Measurements from ENCODE around the gene SMIM17. TPM values are rescaled to one million over a fixed set of nuclear protein-coding genes. Genes with fewer than 3 reads are reported as not detected.

Gene SMIM17
- total RNA-seq, 4 donors from 2014 or later, result 1.8 TPM; not detected in 3

GRCh38 chr19:56654151-56654550 lies 11.2 kb downstream of the SMIM17 start:
- peaks cover 9% of the 10 kb centered on the region for H3K9me3 ChIP-seq
- no peaks in the 10 kb centered on the region for H3K36me3 ChIP-seq
- H3K27ac ChIP-seq, result no peak overlapping the region
- no peak for TF ChIP-seq EP300 (IDR thresholded peaks at IDR 0.05)
- TF ChIP-seq POLR2A (IDR thresholded peaks at IDR 0.05), result no peak
- H3K27me3 ChIP-seq, result no peaks in the 10 kb centered on the region
- no peak overlapping the region for H3K4me3 ChIP-seq
- DNase-seq (ENCODE audit: low spot score in 2 of 2), result peak in 1 of 2 donors; percentile 20
- 71% methylated on average over 3 of the region's 3 CpGs for WGBS
- H3K4me1 ChIP-seq, result no peaks in the 10 kb centered on the region

GRCh38 chr19:56660381-56661107 lies 17.6 kb downstream of the SMIM17 start:
- Histone ChIP-seq H3K27me3 (no peaks in the 10 kb centered on the region), H3K9me3 (peaks cover 13% of the 10 kb centered on the region), H3K4me3 (no peak overlapping the region), H3K27ac (no peak overlapping the region), H3K36me3 (peaks cover 18% of the 10 kb centered on the region), H3K4me1 (no peaks in the 10 kb centered on the region)
- no peak for DNase-seq (ENCODE audit: low spot score in 2 of 2)
- 12% methylated on average over 24 of the region's 32 CpGs for WGBS
- TF ChIP-seq POLR2A (IDR thresholded peaks at IDR 0.05) (no peak), POLR2AphosphoS5 (IDR thresholded peaks at IDR 0.05) (no peak), EP300 (IDR thresholded peaks at IDR 0.05) (no peak), CTCF (IDR thresholded peaks at IDR 0.05) (no peak)

DNA sequence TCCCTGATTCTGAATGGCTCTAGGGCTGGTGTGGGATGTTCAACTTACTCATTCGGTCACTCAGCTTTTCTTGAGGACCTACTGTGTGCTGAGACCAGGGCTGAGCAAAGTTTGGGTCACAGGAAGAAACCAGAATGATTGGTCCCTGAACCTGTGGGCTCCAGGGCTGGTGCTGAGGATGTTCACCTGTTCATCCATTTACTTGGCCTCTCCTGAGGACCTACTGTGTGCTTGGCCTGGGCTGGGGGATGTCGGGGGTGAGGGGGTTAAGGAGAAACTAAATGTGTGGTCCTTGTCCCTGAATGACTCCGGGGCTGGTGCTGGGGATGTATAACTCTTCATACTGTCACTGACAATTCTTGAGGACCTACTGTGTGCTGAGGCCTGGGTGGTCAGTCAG lies 18.3 kb downstream of the SMIM17 start:
- TF ChIP-seq POLR2AphosphoS5 (IDR thresholded peaks at IDR 0.05), result no peak
- no peak for TF ChIP-seq CTCF (IDR thresholded peaks at IDR 0.05)
- TF ChIP-seq EP300 (IDR thresholded peaks at IDR 0.05), result no peak
- TF ChIP-seq POLR2A (IDR thresholded peaks at IDR 0.05), result no peak
- WGBS, result 100% methylated on average over 2 of the region's 3 CpGs
- Histone ChIP-seq H3K4me3 (no peak overlapping the region), H3K9me3 (peaks cover 13% of the 10 kb centered on the region), H3K27ac (no peak overlapping the region), H3K36me3 (peaks cover 18% of the 10 kb centered on the region), H3K27me3 (no peaks in the 10 kb centered on the region), H3K4me1 (no peaks in the 10 kb centered on the region)
- no peak for DNase-seq (ENCODE audit: low spot score in 2 of 2)

GRCh38 chr19:56663931-56664500 lies 21.1 kb downstream of the SMIM17 start:
- Histone ChIP-seq H3K9me3 (peaks cover 16% of the 10 kb centered on the region), H3K27ac (no peak overlapping the region), H3K36me3 (peaks cover 18% of the 10 kb centered on the region), H3K4me3 (no peak overlapping the region), H3K4me1 (no peaks in the 10 kb centered on the region), H3K27me3 (no peaks in the 10 kb centered on the region)
- no peak for DNase-seq (ENCODE audit: low spot score in 2 of 2)
- WGBS, result 83% methylated on average over 42 of the region's 60 CpGs
- no peak for TF ChIP-seq EP300 (IDR thresholded peaks at IDR 0.05)
- no peak for TF ChIP-seq CTCF (IDR thresholded peaks at IDR 0.05)
- TF ChIP-seq POLR2AphosphoS5 (IDR thresholded peaks at IDR 0.05), result no peak
- no peak for TF ChIP-seq POLR2A (IDR thresholded peaks at IDR 0.05)

DNA sequence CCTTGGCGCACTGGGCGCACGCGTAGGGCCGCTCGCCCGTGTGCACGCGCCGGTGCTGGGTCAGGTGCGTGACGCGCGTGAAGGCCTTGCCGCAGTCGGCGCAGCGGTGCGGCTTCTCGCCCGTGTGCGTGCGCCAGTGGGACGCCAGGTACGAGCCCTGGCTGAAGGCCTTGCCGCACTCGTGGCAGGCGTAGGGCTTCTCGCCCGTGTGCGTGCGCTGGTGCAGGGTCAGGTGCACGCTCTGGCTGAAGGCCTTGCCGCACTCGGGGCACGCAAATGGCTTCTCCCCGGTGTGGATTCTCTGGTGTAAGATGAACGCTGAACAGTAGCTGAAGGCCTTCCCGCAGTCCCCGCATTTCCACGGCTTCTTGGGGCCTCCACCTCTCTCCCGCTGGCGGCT lies 21.6 kb downstream of the SMIM17 start:
- H3K4me1 ChIP-seq, result no peaks in the 10 kb centered on the region
- TF ChIP-seq POLR2A (IDR thresholded peaks at IDR 0.05), result no peak
- H3K36me3 ChIP-seq, result peaks cover 18% of the 10 kb centered on the region
- peaks cover 16% of the 10 kb centered on the region for H3K9me3 ChIP-seq
- WGBS, result 91% methylated on average over 35 of the region's 43 CpGs
- no peaks in the 10 kb centered on the region for H3K27me3 ChIP-seq
- H3K4me3 ChIP-seq, result no peak overlapping the region
- no peak for DNase-seq (ENCODE audit: low spot score in 2 of 2)
- H3K27ac ChIP-seq, result no peak overlapping the region

DNA sequence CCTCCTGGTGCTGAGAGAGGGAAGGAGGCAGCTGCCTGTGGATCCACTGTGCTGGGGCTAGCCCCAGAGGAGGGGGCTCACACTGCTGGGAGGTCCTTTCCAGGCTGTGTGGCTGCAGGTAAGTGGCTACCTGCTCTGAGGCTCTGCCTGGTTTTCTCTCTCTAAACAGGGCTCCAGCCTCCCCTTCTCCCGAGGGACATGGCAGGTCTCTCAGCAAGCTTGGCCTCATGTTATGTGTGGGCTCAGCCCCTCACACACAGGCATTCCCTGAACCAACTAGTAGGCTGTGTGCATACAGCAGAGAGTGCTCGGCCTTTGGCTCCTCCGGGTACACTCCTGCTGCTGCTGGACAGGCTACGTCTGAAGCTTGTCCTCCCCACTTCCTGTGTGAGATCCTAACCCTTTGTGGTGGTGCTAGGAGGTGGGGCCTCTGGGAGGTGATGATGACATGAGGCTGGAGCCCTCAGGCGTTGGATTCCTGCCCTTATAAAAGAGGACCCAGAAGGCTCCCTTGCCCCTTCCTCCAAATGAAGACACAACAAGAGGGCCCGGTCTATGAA lies 24.4 kb downstream of the SMIM17 start:
- DNase-seq (ENCODE audit: low spot score in 2 of 2), result peak in 1 of 2 donors; percentile 68
- no peaks in the 10 kb centered on the region for H3K27me3 ChIP-seq
- peaks cover 18% of the 10 kb centered on the region for H3K36me3 ChIP-seq
- peaks cover 13% of the 10 kb centered on the region for H3K9me3 ChIP-seq
- 71% methylated on average over 6 of the region's 6 CpGs for WGBS
- TF ChIP-seq POLR2A (IDR thresholded peaks at IDR 0.05), result no peak
- TF ChIP-seq CTCF (IDR thresholded peaks at IDR 0.05), result no peak
- no peak for TF ChIP-seq POLR2AphosphoS5 (IDR thresholded peaks at IDR 0.05)
- no peak for TF ChIP-seq EP300 (IDR thresholded peaks at IDR 0.05)
- peaks cover 17% of the 10 kb centered on the region for H3K4me1 ChIP-seq
- H3K27ac ChIP-seq, result no peak overlapping the region
- H3K4me3 ChIP-seq, result no peak overlapping the region

Data from suprapubic skin (tissue), 4 donors.